ENCODE measurements around the gene ITM2C. TPM values are rescaled to one million over a fixed set of nuclear protein-coding genes. Genes with fewer than 3 reads are reported as not detected.

Gene ITM2C
- total and polyA plus RNA-seq, 9 of the 15 experiments (the other 6 are each of a cell fraction or from before 2014, with no cell fraction given), result 0.49 to 58.8 (median 21.5) TPM

DNA sequence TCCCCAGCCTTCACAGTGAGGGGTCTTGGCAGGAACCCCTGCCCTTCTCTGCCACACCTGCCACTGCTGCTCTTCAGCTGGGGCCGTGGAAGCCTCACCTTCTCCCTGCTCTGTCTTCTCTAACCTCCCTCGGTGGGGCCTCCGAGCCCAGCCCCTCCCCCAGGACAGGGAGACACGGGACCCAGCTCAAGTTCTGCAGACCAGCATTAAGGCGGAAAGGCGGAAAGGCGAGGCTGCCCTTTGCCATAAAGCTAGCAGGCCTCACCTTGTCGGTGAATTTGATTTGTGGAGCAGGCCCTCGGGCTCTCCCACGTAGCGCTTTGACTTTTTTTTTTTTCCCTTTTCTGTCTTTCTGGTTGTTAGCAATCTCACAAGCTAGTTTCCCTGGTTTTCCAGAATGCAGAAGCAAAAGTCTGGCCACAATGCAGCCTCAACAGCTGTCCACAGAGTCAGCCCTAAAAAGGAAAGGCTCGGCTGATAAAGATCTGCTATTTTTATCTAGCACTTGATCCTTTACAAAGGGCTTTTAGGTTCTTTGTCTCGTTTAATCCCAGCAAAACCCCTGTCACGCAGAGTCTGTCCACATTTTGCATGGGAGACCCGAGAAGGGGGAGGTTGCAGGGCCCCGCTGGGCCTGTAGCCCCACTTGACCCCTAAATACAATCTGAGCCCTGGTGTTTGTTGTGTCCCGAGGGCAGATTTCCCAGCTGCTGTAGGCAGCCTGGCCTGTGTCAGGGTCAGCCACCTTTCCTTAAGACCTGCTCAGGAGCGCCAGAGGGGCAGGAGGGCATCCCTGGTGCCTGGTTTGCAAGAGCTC is 6.0 kb downstream of the ITM2C start (continued):
- TF ChIP-seq EZH2 (IDR thresholded peaks at IDR 0.05; ENCODE audit: borderline replicate concordance, low read depth, low read length) (no peak), SETDB1 (IDR thresholded peaks at IDR 0.05; ENCODE audit: low read length) (no peak), ATF1 (CRISPR knock-in tag; IDR thresholded peaks at IDR 0.05) (no peak), ATF1 (tag; IDR thresholded peaks at IDR 0.05) (no peak), FOXK2 (conservative IDR thresholded peaks at IDR 0.05 in 1 of 2, IDR thresholded peaks at IDR 0.05 in 1 of 2; ENCODE audit: low read depth in 2 of 2) (no peak), ZNF282 (CRISPR knock-in tag; IDR thresholded peaks at IDR 0.05) (no peak), ZMIZ1 (IDR thresholded peaks at IDR 0.05; ENCODE audit: low read depth in 2 of 2, low read length in 2 of 2) (no peak), RHOXF2B (CRISPR knock-in tag; conservative IDR thresholded peaks at IDR 0.05) (no peak)
- TF ChIP-seq, protein P1, sequence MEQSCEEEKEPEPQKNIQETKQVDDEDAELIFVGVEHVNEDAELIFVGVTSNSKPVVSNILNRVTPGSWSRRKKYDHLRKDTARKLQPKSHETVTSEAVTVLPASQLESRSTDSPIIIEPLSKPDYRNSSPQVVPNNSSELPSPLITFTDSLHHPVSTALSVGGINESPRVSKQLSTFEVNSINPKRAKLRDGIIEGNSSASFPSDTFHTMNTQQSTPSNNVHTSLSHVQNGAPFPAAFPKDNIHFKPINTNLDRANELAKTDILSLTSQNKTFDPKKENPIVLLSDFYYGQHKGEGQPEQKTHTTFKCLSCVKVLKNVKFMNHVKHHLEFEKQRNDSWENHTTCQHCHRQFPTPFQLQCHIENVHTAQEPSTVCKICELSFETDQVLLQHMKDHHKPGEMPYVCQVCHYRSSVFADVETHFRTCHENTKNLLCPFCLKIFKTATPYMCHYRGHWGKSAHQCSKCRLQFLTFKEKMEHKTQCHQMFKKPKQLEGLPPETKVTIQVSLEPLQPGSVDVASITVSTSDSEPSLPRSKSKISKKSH (CRISPR knock-in tag; IDR thresholded peaks at IDR 0.05), result no peak
